ENCODE measurements around the gene RAD54L2. TPM values are rescaled to one million over a fixed set of nuclear protein-coding genes. Genes with fewer than 3 reads are reported as not detected.

RAD54L2 gene
- total and polyA plus RNA-seq, 2 of the 8 experiments (the other 6 are each of a cell fraction or from before 2014, with no cell fraction given), result 8.2 to 35.2 TPM

GRCh38 chr3:51578238-51578637 lies 39.7 kb downstream of the RAD54L2 start (continued):
- TF ChIP-seq HDAC6 (IDR thresholded peaks at IDR 0.05; ENCODE audit: low read depth, low read length), result no peak
